Measurements from ENCODE around the gene TBC1D1. TPM values are rescaled to one million over a fixed set of nuclear protein-coding genes. Genes with fewer than 3 reads are reported as not detected.

Gene TBC1D1
- total and polyA plus RNA-seq, 2 donors (not counting 3 experiments of a cell fraction or from before 2014, with no cell fraction given) = 63.5 to 116 TPM

GRCh38 chr4:38095691-38096090 is 204.8 kb downstream of the TBC1D1 start:
- FAIRE-seq (no peak), DNase-seq (ENCODE audit: low read depth, low spot score) (no peak)
- POLR2A ChIA-PET = no interaction called here
- Histone ChIP-seq H3K27ac (ENCODE audit: insufficient read depth, low read depth, low read length) (no peak overlapping the region), H4K20me1 (replicated peaks; ENCODE audit: control insufficient read depth, extremely low read depth, insufficient read depth, low read length) (no peaks in the 10 kb centered on the region), H3K4me3 (replicated peaks in 1 of 3; ENCODE audit: insufficient read depth in 1 of 3, low read depth in 1 of 3, low read length in 3 of 3) (no peak overlapping the region), H3K27me3 (ENCODE audit: control insufficient read depth in 2 of 2, insufficient read depth in 2 of 2, low read length in 2 of 2) (no peaks in the 10 kb centered on the region), H2AFZ (ENCODE audit: low read depth, low read length) (no peak overlapping the region), H3K4me1 (ENCODE audit: control insufficient read depth, extremely low read depth, insufficient read depth, low read length) (peaks cover 12% of the 10 kb centered on the region), H3K79me2 (ENCODE audit: control insufficient read depth, insufficient read depth, low read length) (no peaks in the 10 kb centered on the region), H3K9me3 (replicated peaks; ENCODE audit: control insufficient read depth, insufficient read depth, low read length) (no peaks in the 10 kb centered on the region), H3K36me3 (ENCODE audit: control insufficient read depth in 2 of 2, extremely low read depth in 1 of 2, insufficient read depth in 2 of 2, low read length in 2 of 2) (peaks cover 0 to under 1% of the 10 kb centered on the region in 2 experiments), H3K9ac (replicated peaks; ENCODE audit: extremely low read depth, insufficient read depth, low read length) (no peak overlapping the region), H3K4me2 (ENCODE audit: insufficient read depth, low read length) (no peak overlapping the region), H3K9me1 (replicated peaks; ENCODE audit: control insufficient read depth, extremely low read depth, insufficient read depth, low read length) (no peaks in the 10 kb centered on the region)
- intact Hi-C loops (cut with micrococcal nuclease) (no loop called here), dilution Hi-C loops (cut with MboI; ENCODE audit: extremely low pct_ligation_motif_present, low sequenced_read_pairs) (no loop called here)
- TF ChIP-seq EZH2 (IDR thresholded peaks at IDR 0.05; ENCODE audit: borderline replicate concordance, low read depth, low read length, severe bottlenecking) (no peak), JUN (IDR thresholded peaks at IDR 0.05; ENCODE audit: borderline replicate concordance, insufficient read depth, insufficient read length, low read depth) (no peak), FOS (IDR thresholded peaks at IDR 0.05; ENCODE audit: borderline replicate concordance, insufficient read depth, low read length) (no peak), MYC (IDR thresholded peaks at IDR 0.05; ENCODE audit: low read depth, low read length) (no peak), CTCF (IDR thresholded peaks at IDR 0.05; ENCODE audit: extremely low read depth in 1 of 2, insufficient read depth in 1 of 2, low read depth in 1 of 2, low read length in 2 of 2) (no peak), GATA2 (IDR thresholded peaks at IDR 0.05; ENCODE audit: insufficient read depth, insufficient read length, low read depth, low read length) (no peak), POLR2AphosphoS5 (IDR thresholded peaks at IDR 0.05; ENCODE audit: insufficient read depth, low read depth, low read length) (no peak), POLR2A (IDR thresholded peaks at IDR 0.05; ENCODE audit: low read depth, low read length) (no peak), MAX (IDR thresholded peaks at IDR 0.05; ENCODE audit: insufficient read depth, insufficient read length) (no peak)
- CTCF ChIA-PET = no interaction called here
- BruUV-seq (replicated peaks) = no TSS peak

All from endothelial cell of umbilical vein (primary cell).